ENCODE data around the gene DKK3. TPM values are rescaled to one million over a fixed set of nuclear protein-coding genes. Genes with fewer than 3 reads are reported as not detected.

Gene DKK3
- total and polyA plus RNA-seq, 2 experiments from 2014 or later, result 16.8 to 31.1 TPM

GRCh38 chr11:11975201-11976092 lies 33.0 kb downstream of the DKK3 start (continued):
- TF ChIP-seq ZNF462 (CRISPR knock-in tag; IDR thresholded peaks at IDR 0.05), result no peak
- no peak for TF ChIP-seq ZNF331 (CRISPR knock-in tag; IDR thresholded peaks at IDR 0.05; ENCODE audit: low read depth)
- no peak for TF ChIP-seq ETS1 (IDR thresholded peaks at IDR 0.05)
- TF ChIP-seq CTCF (conservative IDR thresholded peaks at IDR 0.05; ENCODE audit: low read depth in 2 of 2), result no peak

- no peak overlapping the region for H2AFZ ChIP-seq
- H3K27ac ChIP-seq (ENCODE audit: low read depth), result no peak overlapping the region
- H3K27me3 ChIP-seq (ENCODE audit: insufficient read depth), result no peaks in the 10 kb centered on the region
- H3K79me2 ChIP-seq (replicated peaks; ENCODE audit: insufficient read depth), result no peaks in the 10 kb centered on the region
- TF ChIP-seq EZH2 (IDR thresholded peaks at IDR 0.05; ENCODE audit: low read depth, unreplicated experiment) (no peak), CREB1 (CRISPR knock-in tag; IDR thresholded peaks at IDR 0.05; ENCODE audit: low read depth) (no peak), POLR2AphosphoS5 (IDR thresholded peaks at IDR 0.05; ENCODE audit: low read depth) (no peak), ETS1 (IDR thresholded peaks at IDR 0.05) (no peak), STAT1 (IDR thresholded peaks at IDR 0.05; ENCODE audit: unreplicated experiment) (no peak), ZNF114 (CRISPR knock-in tag; IDR thresholded peaks at IDR 0.05) (no peak), JUNB (IDR thresholded peaks at IDR 0.05; ENCODE audit: unreplicated experiment) (no peak), EZH2phosphoT487 (IDR thresholded peaks at IDR 0.05; ENCODE audit: unreplicated experiment) (no peak)
- H3K4me1 Mint-ChIP-seq, result peaks cover 28% of the 10 kb centered on the region
- peaks cover 2% of the 10 kb centered on the region for H3K27me3 Mint-ChIP-seq (ENCODE audit: insufficient read depth, low read depth, poor library complexity)
- DNase-seq (ENCODE audit: low spot score) (no peak), ATAC-seq (no peak)
- no peaks in the 10 kb centered on the region for H3F3A ChIP-seq (replicated peaks; ENCODE audit: low read depth)
- H3K4me3 ChIP-seq, result no peak overlapping the region
- H3K36me3 ChIP-seq (ENCODE audit: insufficient read depth), result no peaks in the 10 kb centered on the region
- no peak overlapping the region for H3K4me2 ChIP-seq
- peaks cover 13% of the 10 kb centered on the region; the same call in 1 of the 2 replicates for H3K4me1 ChIP-seq (ENCODE audit: insufficient read depth)
- no peaks in the 10 kb centered on the region for H3K9me2 ChIP-seq (ENCODE audit: insufficient read depth)
- H3K27ac Mint-ChIP-seq, result no peak overlapping the region
- no peaks in the 10 kb centered on the region for H3K9me3 Mint-ChIP-seq
- H4K20me1 ChIP-seq (replicated peaks; ENCODE audit: insufficient read depth), result no peaks in the 10 kb centered on the region
- peaks cover 3% of the 10 kb centered on the region; the same call in 2 of the 3 replicates for H3K36me3 Mint-ChIP-seq (ENCODE audit: low read depth)
- H3K4me3 Mint-ChIP-seq, result no peak overlapping the region
Observed at GRCh38 chr11:11973866-11974265, 34.6 kb downstream of the DKK3 start.
